ENCODE results near the gene PSMD7.

DNA sequence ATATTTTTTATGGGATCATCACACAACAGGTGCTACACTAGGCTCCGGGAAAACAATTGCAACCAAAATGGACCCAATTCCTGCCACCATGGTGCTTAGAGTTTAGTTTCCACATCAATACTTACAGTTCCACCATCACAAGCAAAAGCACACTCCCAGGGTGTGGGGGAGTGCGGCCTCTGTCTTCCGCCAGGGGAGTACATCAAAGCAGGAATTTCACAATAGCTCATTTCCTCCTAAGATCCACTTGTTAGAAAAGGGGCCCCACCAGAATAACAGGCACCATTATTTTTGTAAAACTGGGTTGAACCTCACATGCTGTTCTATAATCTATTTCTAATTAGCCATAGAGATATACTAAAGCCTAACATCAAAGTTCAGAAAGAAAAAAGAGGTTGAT lies 44.3 kb upstream of the PSMD7 start:
- TF ChIP-seq SMAD3 (CRISPR knock-in tag; IDR thresholded peaks at IDR 0.05), result no peak
- TF ChIP-seq SRF (IDR thresholded peaks at IDR 0.05; ENCODE audit: low read depth, low read length), result no peak
- no peak for TF ChIP-seq EZH2 (conservative IDR thresholded peaks at IDR 0.05; ENCODE audit: low read depth, low read length)
- no peak for TF ChIP-seq KDM1A (CRISPR knock-in tag; IDR thresholded peaks at IDR 0.05)
- no peak for TF ChIP-seq DMAP1 (CRISPR knock-in tag; IDR thresholded peaks at IDR 0.05)

Data from HepG2 (cell line).